HG02981 (cell line): ENCODE data around the gene BCL11A.

Source experiments
- ATAC-seq: cut with Tn5 transposase; IDR thresholded peaks from one replicate; pipeline ENCODE4 v1.9.1; 2021; ENCODE audit warnings: mild to moderate bottlenecking, moderate library complexity; ENCODE audit not compliant: unreplicated experiment

Gene BCL11A

GRCh38 chr2:60472041-60472440 is 81.4 kb downstream of the BCL11A start:
- no peak for ATAC-seq

GRCh38 chr2:60470340-60470739 is 83.1 kb downstream of the BCL11A start:
- ATAC-seq = no peak

- no peak for ATAC-seq
These were observed 83.7 kb downstream of the BCL11A start for GRCh38 chr2:60469536-60470317.

GRCh38 chr2:60468382-60469085 is 84.9 kb downstream of the BCL11A start:
- ATAC-seq = peak; percentile 63

GRCh38 chr2:60466161-60466702 is 87.2 kb downstream of the BCL11A start:
- no peak for ATAC-seq

- ATAC-seq = no peak
These were observed 87.7 kb downstream of the BCL11A start for GRCh38 chr2:60465736-60466135.

- no peak for ATAC-seq
These were observed 90.2 kb downstream of the BCL11A start for GRCh38 chr2:60463249-60463648.

- no peak for ATAC-seq
These were observed 91.9 kb downstream of the BCL11A start for GRCh38 chr2:60461421-60462108.

- no peak for ATAC-seq
These were observed 92.7 kb downstream of the BCL11A start for GRCh38 chr2:60460577-60461420.

- ATAC-seq = no peak
These were observed 93.6 kb downstream of the BCL11A start for GRCh38 chr2:60459851-60460250.

GRCh38 chr2:60456115-60456770 is 97.2 kb downstream of the BCL11A start:
- no peak for ATAC-seq

- ATAC-seq = no peak
These were observed 99.6 kb downstream of the BCL11A start for GRCh38 chr2:60453872-60454271.

GRCh38 chr2:60453301-60453700 is 100.2 kb downstream of the BCL11A start:
- ATAC-seq = no peak

GRCh38 chr2:60450488-60450887 is 103.0 kb downstream of the BCL11A start:
- no peak for ATAC-seq

- no peak for ATAC-seq
These were observed 105.5 kb downstream of the BCL11A start for GRCh38 chr2:60447943-60448342.

- ATAC-seq = peak; percentile 82
These were observed 106.8 kb downstream of the BCL11A start for GRCh38 chr2:60446413-60447267.

- ATAC-seq = no peak
These were observed 107.7 kb downstream of the BCL11A start for GRCh38 chr2:60445684-60446179.

- no peak for ATAC-seq
These were observed 110.8 kb downstream of the BCL11A start for GRCh38 chr2:60442608-60443007.

- no peak for ATAC-seq
These were observed 111.7 kb downstream of the BCL11A start for GRCh38 chr2:60441800-60442199.
